Adrenal gland (tissue), 5 donors: Measurements from ENCODE around the gene RAP1GAP.

Source experiments
- CTCF ChIP-seq, 6 experiments: fragments of 450-650 bp in 4 of 6; fragments of 200-600 bp in 2 of 6; sonication (generic) in 1 of 6; IDR thresholded peaks; 1 replicate in 5 of 6; 2 replicates in 1 of 6; pipeline versions ENCODE4 v1.5.1 to v1.8.0; 2016 to 2021; ENCODE audit warnings: antibody characterized with exemption in 6 of 6, mild to moderate bottlenecking in 2 of 6, moderate library complexity in 1 of 6
- POLR2A ChIP-seq, 2 donors: fragments of 450-650 bp; IDR thresholded peaks; one replicate each; pipeline ENCODE4 v1.6.1; 2017; ENCODE audit warnings: antibody characterized with exemption in 2 of 2, mild to moderate bottlenecking in 2 of 2, moderate library complexity in 1 of 2
- donor health status: DM: no; HTN: no; CAD: no.

GRCh38 chr1:21587602-21587953 lies 81.6 kb downstream of the RAP1GAP start:
- TF ChIP-seq CTCF (IDR thresholded peaks at IDR 0.05) (no peak), POLR2A (IDR thresholded peaks at IDR 0.05) (no peak)
